Testis (tissue), 3 donors: Measurements from ENCODE around the gene ANKS1B. TPM values are rescaled to one million over a fixed set of nuclear protein-coding genes. Genes with fewer than 3 reads are reported as not detected.

Experiments
- DNase-seq: peaks from one replicate; pipeline ENCODE4 v3.0.0-alpha.2; 2019
- H3K27ac ChIP-seq, 2 donors: fragments of 200-600 bp; sonication (generic); one replicate each; pipeline ENCODE4 v1.5.1; 2019
- H3K27me3 ChIP-seq: fragments of 200-600 bp; sonication (generic); one replicate; pipeline ENCODE4 v1.5.1; 2019
- H3K36me3 ChIP-seq: fragments of 200-600 bp; sonication (generic); one replicate; pipeline ENCODE4 v1.5.1; 2017; ENCODE audit warnings: low read depth; ENCODE audit errors: missing control alignments
- H3K4me1 ChIP-seq: fragments of 200-600 bp; sonication (generic); one replicate; pipeline ENCODE4 v1.5.1; 2019
- H3K4me3 ChIP-seq, 2 donors: fragments of 200-600 bp; sonication (generic); one replicate each; pipeline ENCODE4 v1.5.1; 2017 to 2019
- H3K9me3 ChIP-seq: fragments of 200-600 bp; sonication (generic); one replicate; pipeline ENCODE4 v1.5.1; 2017
- POLR2A ChIP-seq: fragments of 450-650 bp; IDR thresholded peaks from one replicate; pipeline ENCODE4 v1.6.1; 2017; ENCODE audit warnings: antibody characterized with exemption, mild to moderate bottlenecking, moderate library complexity
- WGBS, 2 donors: methylation state at CpG; one replicate each; pipeline ENCODE4 v1.1.5; 2018; 5-methylcytosine and 5-hydroxymethylcytosine counted together
- intact Hi-C: fragments of 100-400 bp; cut with DNase I; formaldehyde crosslinking; loops from one replicate; pipeline ENCODE4 v1.15.1; 2023; ENCODE audit warnings: low total_unique reads
- polyA plus RNA-seq: library from polyadenylated mRNA; stranded (reverse); fragments of 350-450 nt; fragmentation: Illumina TruSeq; extraction: RNeasy Lipid Tissue Mini Kit (QIAGEN cat#74804); gene quantifications from one replicate; pipeline ENCODE4 v1.2.3, GENCODE V29; 2014; ENCODE audit warnings: low read depth, low replicate concordance; ENCODE audit not compliant: insufficient read depth
- total RNA-seq, 2 donors: library from RNA; depleted of rRNA; stranded (reverse); fragments of >200 nt; gene quantifications; one replicate each; pipeline ENCODE4 v1.2.3, GENCODE V29; 2016
- TF ChIP-seq, protein P1 (sequence below), 3 experiments: fragments of 450-650 bp in 2 of 3; fragments of 200-600 bp in 1 of 3; sonication (generic) in 1 of 3; IDR thresholded peaks; one replicate each; pipeline ENCODE4 v1.5.1; 2016 to 2019; ENCODE audit warnings: antibody characterized with exemption in 3 of 3, mild to moderate bottlenecking in 2 of 3, moderate library complexity in 1 of 3

Gene ANKS1B
- total and polyA plus RNA-seq, 3 donors from 2014 or later = 26.8 to 58.2 (median 30.9) TPM

DNA sequence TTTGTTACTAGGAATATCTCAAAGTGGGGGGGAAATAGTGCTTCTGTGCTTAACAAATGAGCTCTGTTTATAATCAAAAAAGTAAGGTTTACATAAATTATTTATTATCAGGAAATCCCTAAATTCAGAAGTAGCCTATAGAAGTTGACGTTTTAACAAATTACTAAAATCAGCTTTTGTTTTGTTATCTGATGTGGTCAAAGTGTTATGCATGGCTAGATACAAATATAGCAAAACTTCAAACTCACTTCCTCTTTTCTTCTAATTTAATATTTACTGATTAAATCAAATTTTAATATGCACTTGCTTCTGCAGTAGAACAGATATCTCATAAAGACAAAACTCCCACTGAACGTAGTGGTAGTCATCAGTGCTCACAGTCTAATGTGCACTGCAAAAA lies 289.7 kb downstream of the ANKS1B start:
- Histone ChIP-seq H3K36me3 (no peaks in the 10 kb centered on the region), H3K4me3 (no peak overlapping the region), H3K27ac (no peak overlapping the region), H3K27me3 (no peaks in the 10 kb centered on the region), H3K9me3 (no peaks in the 10 kb centered on the region), H3K4me1 (no peaks in the 10 kb centered on the region)
- TF ChIP-seq, protein P1, sequence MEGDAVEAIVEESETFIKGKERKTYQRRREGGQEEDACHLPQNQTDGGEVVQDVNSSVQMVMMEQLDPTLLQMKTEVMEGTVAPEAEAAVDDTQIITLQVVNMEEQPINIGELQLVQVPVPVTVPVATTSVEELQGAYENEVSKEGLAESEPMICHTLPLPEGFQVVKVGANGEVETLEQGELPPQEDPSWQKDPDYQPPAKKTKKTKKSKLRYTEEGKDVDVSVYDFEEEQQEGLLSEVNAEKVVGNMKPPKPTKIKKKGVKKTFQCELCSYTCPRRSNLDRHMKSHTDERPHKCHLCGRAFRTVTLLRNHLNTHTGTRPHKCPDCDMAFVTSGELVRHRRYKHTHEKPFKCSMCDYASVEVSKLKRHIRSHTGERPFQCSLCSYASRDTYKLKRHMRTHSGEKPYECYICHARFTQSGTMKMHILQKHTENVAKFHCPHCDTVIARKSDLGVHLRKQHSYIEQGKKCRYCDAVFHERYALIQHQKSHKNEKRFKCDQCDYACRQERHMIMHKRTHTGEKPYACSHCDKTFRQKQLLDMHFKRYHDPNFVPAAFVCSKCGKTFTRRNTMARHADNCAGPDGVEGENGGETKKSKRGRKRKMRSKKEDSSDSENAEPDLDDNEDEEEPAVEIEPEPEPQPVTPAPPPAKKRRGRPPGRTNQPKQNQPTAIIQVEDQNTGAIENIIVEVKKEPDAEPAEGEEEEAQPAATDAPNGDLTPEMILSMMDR (IDR thresholded peaks at IDR 0.05) = no peak
- no peak for DNase-seq
- 45 to 48% methylated on average over 2 of the region's 2 CpGs for WGBS, 2 donors
- intact Hi-C loops = no loop called here

DNA sequence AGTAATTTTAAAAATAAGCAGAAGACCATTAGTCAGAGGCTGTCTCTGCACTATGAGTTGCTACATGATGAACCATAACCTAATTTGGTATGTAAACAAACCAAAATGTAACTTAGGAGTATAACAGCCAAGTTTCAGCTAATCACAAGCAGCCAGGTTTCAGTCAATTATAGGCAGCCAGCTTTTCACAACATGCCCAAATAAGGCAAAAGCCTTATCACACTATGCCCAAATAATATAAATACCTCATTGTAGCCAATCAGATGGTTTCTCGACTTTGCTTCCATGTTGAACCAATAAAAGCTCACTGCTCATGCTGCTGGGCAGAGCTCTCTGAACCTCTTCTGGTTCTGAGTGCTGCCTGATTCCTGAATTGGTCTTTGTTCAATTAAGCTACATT lies 298.6 kb downstream of the ANKS1B start:
- 85 to 86% methylated on average over 1 of the region's 1 CpG for WGBS, 2 donors
- intact Hi-C loops = no loop called here
- Histone ChIP-seq H3K9me3 (no peaks in the 10 kb centered on the region), H3K27ac (no peak overlapping the region), H3K4me1 (no peaks in the 10 kb centered on the region), H3K36me3 (no peaks in the 10 kb centered on the region), H3K4me3 (no peak overlapping the region), H3K27me3 (no peaks in the 10 kb centered on the region)
- TF ChIP-seq, protein P1 (IDR thresholded peaks at IDR 0.05) = no peak
- DNase-seq = no peak

DNA sequence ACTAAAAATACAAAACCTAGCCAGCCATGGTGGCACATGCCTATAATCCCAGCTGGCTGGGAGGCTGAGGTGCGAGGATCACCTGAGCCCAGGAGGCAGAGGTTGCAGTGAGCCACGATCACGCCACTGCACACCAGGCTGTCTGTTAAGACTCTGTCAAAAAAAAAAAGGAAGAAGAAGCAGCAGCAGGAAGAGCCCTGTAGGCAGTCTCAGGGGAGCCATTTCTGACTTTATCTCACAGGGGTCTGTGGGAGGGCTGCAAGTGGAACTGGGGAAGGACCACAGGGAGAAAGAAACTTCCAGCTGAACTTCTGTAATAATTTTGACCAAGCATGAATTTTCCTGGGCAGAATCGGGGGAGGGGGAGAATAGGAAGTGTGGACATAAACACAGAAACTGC lies 304.5 kb downstream of the ANKS1B start:
- Histone ChIP-seq H3K27ac (no peak overlapping the region), H3K36me3 (no peaks in the 10 kb centered on the region), H3K4me3 (no peak overlapping the region), H3K9me3 (no peaks in the 10 kb centered on the region), H3K27me3 (no peaks in the 10 kb centered on the region), H3K4me1 (no peaks in the 10 kb centered on the region)
- intact Hi-C loops = no loop called here
- TF ChIP-seq, protein P1 (IDR thresholded peaks at IDR 0.05) = no peak
- TF ChIP-seq POLR2A = no peak
- WGBS, 2 donors = 84% methylated on average over 4 of the region's 4 CpGs
- DNase-seq = no peak

DNA sequence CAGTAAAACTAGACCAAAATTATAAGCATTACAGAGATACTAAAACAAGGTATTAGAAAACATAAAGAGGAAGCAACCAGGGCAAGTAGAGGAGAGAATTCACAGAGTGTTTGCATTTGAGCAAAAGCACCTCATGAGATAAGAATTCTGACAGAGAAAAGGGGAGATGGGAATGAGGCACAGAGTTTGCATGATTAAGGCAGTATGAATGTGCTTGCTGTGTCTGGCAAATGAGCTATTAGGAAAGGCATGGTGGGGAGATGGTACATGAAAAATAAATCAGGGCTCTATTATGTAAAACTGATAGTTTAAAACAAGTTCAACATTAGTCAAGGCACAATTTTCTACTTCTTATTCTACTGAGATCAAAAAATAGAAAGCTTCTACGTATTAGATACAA lies 314.1 kb downstream of the ANKS1B start:
- H3K27me3 ChIP-seq = no peaks in the 10 kb centered on the region
- H3K4me3 ChIP-seq = no peak overlapping the region
- DNase-seq = no peak
- intact Hi-C loops = no loop called here
- H3K9me3 ChIP-seq = no peaks in the 10 kb centered on the region
- H3K36me3 ChIP-seq = no peaks in the 10 kb centered on the region
- 60 to 72% methylated on average over 1 of the region's 1 CpG for WGBS, 2 donors
- H3K4me1 ChIP-seq = no peaks in the 10 kb centered on the region
- TF ChIP-seq, protein P1 (IDR thresholded peaks at IDR 0.05) = no peak
- no peak for TF ChIP-seq POLR2A
- H3K27ac ChIP-seq = no peak overlapping the region

DNA sequence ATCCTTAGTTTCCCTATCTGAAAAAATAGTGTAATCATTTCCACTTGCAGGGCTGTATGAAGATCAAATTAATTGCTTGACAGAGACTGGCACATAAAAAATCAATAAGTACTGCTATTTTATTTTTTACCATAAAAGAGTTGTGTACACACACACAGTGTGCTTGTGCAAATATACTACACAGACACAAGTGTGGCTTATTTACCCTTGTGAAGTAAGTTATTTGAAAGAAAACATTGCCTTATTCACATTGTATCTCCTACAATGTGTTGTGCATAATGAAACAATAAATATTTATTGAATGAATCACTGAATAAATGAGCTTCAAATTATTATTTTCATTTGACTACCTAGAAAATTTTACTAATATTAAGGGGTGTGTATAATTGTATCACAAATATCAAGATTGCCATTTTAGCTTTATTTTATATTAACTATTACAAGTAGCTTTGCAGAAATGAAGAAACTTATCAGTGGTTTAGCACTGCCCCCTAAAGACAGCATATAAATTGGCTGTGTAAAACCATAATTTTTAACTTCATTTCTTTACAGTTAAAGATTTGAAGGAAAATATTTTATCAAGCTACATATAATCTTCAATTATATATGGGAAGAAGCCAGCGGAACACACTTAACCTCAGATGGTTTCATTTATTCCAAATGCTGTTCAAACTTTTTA lies 325.9 kb downstream of the ANKS1B start:
- WGBS, 2 donors = 83 to 92% methylated on average over 1 of the region's 1 CpG
- H3K27me3 ChIP-seq = no peaks in the 10 kb centered on the region
- no peaks in the 10 kb centered on the region for H3K36me3 ChIP-seq
- no peaks in the 10 kb centered on the region for H3K9me3 ChIP-seq
- H3K4me3 ChIP-seq = no peak overlapping the region
- no peaks in the 10 kb centered on the region for H3K4me1 ChIP-seq
- TF ChIP-seq POLR2A = no peak
- intact Hi-C loops = no loop called here
- DNase-seq = no peak
- no peak overlapping the region for H3K27ac ChIP-seq
